ENCODE data around the gene AQP2.

Gene AQP2

DNA sequence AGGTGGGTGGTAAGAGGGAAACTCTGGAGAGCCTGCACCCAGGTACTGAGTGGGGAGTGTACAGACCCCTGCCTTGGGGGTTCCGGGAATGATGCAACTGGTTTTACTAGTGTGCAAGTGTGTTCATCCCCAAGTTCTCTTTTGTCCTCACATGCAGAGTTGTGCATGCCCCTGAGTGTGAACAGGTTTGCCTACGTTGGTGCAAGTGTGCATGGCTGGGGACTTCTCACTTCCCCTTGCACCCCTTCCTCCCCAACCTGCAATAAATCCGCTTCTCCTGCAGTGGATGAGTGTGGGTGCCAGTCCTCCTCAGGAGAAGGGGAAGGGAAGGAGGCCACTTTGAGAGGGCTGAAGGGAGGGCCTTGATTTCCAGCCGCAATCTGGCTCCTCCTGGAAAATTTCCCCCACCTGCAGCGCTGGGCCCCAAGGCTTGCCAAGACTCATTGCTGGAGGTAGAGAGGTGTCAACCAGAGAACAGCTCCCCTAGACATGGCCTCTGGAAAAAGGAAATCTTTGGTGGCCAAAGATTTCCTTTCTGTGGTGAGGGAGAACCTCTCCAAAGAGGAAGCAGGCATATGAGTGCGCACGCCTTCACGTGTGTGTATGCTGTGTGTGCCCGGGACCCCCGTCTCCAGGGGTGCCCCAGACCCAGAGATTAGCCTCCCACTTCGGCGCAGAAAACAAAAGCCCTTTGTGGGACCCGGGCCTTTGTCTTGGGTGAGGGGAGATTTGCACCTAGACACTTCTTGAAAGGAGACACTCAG, 5.5 kb downstream of the AQP2 start:
- DNase-seq (ENCODE audit: low spot score): no peak

DNA sequence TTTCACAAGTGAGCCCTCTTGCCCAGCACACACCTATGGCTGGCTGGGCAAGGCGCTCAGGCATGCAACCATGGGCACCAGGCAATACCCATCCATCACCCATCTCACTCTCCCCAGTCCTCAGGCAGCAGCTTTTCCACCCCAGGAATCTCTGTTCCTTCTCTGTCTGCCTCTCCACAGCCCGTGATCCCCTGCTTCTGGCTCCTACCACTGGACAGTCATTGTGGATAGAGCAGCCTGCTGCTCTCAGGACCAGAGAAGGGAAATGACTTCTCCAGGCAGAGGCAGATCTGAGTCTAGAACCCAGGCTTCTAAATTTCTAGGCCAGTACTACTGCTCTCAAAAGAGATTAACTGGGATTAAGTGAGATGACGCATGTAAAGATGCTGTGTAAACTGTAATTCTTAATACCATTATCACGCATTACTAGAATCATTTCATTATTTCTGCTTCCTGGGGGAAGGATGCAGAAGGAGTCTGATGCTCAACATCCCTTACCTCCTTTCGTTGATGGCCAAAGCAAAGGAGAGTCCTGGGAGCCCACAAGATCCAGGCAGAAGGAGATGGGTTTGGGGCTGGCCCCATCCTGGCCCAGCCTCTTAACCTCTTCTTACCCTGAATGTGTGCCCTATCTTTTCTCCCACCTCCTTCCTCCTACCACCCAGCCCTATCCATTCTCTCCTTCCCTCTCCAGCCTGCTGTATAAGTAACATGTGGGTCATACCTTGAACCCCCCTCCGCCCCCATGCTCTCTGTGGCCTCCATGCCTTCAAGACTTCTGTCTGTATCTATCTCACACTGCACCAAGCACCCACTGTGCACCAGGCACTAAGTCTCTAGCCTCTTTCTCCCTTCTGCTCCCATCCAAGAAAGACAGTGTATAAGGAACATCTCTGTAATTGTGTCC, 6.4 kb downstream of the AQP2 start:
- DNase-seq (ENCODE audit: low spot score): no peak

DNA sequence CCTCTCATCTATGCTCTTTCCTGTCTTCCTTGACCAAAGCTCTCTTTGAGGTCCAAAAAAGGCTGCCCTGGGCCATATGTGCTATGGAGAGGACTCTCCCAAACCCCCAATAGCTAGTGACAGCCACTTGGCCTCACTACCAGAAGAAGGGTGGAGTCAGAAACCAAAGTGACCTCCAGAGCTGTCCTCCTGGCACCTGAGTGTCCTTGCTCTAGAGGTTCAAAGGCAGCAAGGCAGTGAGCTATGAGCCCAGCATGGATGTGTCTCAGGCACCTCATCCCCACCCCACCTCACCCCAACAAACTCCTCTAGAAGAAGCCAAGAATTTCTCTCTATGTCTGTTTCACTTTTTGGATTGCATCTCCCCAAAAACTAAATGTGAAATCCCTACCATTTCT, 7.0 kb downstream of the AQP2 start:
- no peak for DNase-seq (ENCODE audit: low spot score)

DNA sequence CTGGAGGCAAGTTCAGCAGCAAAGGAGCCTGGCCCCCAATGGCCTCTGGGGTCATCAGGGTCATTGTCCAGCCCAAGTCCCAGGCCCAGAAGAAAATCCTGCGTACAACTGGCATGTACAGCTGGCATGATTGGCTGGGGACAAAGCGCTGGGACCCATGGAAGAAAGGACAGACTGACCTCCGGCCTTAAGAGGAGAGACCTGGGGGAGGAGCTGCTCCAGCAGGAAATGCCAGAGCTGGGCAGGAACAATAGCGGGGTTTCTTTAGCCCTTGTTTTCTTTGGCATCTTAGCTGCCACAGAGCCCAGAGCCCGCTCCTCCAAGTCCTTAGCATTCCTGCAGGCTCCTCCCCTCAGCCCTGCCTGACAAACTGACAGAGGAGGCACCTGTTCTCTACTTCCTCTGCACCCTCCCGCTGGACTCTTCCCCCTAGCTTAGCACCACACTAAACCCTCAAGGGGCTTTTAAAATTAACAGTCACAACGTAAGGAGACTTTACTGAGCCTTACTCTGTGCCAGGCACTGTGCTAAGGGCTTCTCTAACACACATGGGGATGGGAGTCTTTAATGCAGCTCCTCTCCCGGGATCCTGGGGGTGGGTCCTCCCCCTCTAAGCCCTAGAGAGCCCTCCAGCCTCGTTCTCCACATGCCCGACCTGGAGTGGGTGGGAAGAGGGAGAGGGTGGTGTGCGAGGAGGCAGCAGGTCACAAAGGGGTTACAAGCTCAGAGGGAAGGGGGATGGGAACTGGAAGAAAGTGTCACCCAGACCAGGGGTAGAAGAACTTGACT, 9.3 kb downstream of the AQP2 start:
- DNase-seq (ENCODE audit: low spot score): peak; percentile 43

DNA sequence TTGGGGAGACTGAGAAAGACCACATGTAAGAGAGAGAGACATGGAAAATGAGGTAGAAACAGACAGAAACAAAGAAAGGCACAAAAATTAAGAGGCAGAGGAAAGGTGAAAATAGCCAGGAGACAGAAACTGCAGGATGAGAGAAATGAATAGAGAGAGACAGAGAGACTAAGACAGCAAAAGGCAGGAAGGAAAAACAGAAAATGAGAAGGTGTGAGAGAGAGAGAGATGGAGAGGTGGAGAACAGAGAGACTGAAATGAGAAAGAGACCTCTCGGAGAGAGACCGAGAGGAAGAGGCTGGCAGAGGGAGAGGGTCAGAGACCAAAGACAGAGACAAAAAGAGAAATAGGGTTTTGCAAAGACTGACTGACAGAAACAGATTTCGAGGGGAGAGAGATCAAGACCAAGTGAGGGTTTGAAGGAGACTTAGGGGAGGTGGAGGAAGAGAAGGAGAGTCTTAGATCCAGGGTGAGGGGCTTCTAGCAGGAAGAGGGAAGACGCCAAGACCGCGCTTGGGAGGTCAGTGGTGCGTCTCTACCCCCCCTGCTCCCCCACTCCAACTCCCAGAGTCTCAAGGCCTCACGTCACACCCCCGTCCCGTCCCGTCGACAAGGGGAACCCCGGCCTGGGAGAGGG, 10.1 kb downstream of the AQP2 start:
- no peak for DNase-seq (ENCODE audit: low spot score)

DNA sequence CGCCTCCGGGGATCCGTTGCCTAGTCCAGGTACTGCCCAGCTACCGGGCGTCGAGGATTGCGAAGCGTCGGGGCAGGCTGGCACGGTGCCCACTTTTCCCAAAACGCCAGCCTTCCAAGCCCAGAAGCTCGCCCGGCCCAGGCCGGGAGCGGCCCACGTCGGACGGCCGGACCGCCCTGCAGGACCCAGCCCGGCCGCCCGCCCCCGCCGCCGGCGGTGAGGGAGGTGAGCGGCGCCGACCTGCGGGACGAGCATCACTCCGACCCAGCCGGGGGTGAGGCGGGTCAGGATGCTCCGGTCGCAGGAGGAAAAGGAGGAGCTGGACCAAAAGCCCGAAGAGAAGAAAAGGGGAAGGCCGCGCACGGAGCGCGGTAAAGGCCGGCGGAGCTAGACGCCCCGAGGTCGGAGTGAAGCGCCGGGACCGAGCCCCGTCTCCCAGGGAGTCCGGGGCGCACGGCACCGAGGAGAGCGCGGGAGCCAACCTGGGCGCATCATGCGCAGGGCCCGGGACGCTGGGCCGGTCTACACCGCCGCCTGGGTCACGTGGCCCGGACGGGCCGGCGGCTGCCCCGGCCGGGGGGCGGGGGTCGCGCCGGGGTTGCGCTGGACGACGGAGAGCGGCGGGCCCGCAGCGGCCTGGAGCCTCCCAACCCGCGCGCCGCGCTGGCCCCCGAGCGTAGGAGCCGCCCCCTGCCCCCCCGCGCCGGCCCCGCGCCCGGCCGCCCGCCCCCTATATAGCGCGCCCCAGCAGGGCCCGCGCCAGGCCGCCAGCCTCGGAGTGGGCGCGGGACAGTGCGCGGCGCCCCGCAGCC, 10.8 kb downstream of the AQP2 start, which contains the start of gene AQP5:
TSS of gene AQP5 (plus strand) at position 762 of the 812 bp plus-strand sequence. CDS start 146 bp downstream, outside the sequence.
- peak; percentile 32 for DNase-seq (ENCODE audit: low spot score)

DNA sequence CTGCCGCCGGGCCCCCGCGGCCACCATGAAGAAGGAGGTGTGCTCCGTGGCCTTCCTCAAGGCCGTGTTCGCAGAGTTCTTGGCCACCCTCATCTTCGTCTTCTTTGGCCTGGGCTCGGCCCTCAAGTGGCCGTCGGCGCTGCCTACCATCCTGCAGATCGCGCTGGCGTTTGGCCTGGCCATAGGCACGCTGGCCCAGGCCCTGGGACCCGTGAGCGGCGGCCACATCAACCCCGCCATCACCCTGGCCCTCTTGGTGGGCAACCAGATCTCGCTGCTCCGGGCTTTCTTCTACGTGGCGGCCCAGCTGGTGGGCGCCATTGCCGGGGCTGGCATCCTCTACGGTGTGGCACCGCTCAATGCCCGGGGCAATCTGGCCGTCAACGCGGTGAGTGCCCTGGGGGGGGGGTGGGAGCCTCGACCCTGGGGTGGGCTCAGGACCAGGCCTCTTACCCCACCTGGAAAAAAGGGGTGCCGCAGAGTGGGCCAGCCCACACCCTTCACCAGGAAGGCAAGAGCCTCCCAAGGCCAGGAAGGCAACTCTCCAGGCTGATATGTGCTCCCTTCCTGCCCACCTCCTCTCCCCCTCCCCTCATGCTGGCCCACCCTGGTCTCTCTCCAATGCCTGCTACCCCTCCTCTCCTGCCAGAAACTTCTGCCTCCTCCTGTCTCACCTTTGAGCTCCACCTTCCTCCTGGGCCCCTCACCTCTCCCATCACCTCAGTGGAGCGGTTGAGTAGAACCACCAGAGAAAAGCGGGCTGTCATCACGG, 11.6 kb downstream of the AQP2 start:
- DNase-seq (ENCODE audit: low spot score): no peak

DNA sequence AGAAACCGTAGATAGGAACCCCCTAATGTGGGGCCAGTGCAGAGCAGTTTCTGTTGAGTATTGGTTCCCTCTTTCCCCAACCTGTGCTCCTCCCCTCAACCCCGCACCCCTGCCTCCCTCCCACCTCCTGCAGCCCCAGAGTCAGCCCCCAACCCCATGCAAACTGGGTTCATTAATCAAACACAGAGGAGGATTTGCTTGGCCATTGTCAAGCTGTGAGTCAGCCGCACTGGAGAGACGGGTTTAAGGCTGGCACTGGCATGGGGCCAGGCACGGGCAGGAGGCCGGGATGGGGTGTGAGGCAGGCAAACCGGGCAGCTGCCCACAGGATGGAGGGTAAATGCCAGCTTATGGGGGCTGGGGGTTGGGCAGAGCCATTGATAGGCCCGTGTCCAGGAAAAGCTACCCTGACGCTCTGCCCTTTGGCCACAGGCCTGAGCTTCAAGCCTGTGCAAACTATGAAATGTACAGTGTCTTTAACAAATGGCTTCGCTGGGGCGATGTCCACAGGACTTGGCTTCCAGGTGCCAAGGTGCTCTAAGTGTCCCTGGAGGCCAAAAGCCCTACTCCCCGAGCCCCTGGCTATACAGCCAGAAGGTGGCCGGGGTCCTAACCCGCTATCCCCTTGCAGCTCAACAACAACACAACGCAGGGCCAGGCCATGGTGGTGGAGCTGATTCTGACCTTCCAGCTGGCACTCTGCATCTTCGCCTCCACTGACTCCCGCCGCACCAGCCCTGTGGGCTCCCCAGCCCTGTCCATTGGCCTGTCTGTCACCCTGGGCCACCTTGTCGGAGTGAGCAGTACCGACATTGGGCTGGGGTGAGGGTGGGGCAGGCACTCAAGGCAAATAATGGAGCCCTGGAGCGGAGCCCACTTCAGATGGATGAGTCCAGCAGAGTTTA, 12.6 kb downstream of the AQP2 start:
- no peak for DNase-seq (ENCODE audit: low spot score)

DNA sequence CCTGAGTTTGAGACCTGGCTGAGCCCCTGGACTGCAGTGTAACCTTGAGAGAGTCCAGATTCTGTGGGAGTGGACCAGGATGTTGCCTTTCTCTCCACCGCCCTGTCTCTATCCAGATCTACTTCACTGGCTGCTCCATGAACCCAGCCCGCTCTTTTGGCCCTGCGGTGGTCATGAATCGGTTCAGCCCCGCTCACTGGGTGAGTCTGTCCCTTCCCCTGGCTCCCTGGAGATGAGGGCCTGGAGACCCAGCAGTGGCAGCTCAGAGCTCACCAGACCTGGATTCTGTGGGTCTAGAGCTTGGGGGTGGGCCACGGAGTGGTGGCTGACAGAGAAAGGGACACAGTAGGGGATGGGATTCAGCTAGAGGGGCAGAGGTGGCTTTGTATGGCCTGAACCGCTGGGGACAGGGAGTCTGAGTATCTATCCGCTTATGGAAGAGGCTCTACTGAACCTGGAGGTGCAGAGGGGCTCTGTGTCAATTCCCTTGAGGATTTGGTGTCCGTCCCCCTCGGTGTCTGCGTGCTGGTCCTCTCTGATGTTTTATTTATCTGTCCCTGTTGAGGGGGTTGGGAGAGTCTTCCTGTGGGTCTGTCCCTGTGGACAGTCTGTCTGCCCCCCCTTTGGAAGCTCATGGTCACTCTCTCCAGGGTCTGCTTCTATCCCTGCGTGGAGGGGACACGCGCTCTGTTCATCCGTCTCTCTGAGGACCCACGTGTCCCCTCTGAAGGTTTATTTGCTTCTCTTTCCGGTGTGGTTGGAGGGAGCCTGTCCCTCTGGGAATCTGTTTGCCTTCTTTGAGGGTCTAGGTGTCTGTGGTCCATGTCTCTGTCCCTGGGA, 13.7 kb downstream of the AQP2 start:
- DNase-seq (ENCODE audit: low spot score): no peak

DNA sequence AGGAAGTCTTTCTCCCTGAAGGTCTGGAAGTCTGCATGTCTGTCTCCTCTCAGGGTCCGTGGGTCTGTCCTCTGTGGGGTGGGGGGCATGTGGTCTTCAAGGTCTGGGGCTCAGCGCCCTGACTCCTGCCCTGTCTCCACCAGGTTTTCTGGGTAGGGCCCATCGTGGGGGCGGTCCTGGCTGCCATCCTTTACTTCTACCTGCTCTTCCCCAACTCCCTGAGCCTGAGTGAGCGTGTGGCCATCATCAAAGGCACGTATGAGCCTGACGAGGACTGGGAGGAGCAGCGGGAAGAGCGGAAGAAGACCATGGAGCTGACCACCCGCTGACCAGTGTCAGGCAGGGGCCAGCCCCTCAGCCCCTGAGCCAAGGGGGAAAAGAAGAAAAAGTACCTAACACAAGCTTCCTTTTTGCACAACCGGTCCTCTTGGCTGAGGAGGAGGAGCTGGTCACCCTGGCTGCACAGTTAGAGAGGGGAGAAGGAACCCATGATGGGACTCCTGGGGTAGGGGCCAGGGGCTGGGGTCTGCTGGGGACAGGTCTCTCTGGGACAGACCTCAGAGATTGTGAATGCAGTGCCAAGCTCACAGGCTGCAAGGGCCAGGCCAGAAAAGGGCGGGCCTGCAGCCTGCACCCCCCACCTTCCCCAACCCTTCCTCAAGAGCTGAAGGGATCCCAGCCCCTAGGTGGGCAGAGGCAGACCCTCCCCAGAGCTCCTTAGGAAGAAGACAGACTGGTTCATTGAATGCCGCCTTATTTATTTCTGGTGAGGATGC, 14.5 kb downstream of the AQP2 start:
- DNase-seq (ENCODE audit: low spot score): no peak

DNA sequence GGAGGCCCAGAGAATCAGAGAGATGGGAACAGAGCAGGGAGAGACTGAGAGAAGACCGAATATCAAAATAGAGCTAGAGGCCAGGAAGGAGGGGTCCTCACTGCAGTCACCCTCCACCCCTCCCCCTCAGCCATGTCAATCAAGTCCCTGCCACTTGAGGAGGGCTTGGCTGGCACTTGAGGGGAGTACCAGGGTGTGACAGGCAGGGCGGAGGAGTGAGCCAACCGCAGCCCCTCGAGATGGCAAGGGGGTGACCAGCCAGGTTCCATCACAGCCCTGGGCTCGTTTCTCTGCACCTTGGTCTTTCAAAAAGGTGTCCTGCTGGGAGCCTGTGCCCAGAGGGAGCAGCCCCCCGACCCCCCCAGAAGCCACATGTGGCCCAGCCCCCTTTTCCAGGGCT, 15.3 kb downstream of the AQP2 start:
- DNase-seq (ENCODE audit: low spot score): no peak

DNA sequence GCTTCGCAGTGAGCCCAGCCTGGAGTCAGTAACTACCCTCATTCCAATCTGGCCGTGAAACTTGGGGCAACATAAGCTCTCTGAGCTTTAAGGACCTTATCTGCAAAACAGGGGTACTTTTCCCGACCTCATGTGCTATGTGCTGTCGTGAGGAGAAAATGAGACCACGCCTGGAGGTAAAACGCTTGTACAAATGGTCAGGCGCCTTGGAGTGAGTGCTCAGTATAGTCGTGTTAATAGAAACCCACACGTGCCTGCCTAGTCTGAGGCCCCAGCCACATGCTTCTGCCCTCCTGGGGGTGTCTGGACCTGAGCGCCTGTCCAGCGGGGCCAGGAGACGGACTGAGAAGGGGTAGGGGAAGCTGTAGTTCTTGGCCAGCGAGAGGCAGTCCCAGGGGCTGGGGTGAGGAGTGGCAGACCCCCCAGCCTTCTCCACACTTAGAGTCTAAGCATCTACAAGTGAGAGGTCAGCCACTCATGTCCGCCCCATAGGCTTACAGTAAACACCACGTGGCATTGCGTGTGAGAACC, 16.0 kb downstream of the AQP2 start:
- DNase-seq (ENCODE audit: low spot score): no peak

DNA sequence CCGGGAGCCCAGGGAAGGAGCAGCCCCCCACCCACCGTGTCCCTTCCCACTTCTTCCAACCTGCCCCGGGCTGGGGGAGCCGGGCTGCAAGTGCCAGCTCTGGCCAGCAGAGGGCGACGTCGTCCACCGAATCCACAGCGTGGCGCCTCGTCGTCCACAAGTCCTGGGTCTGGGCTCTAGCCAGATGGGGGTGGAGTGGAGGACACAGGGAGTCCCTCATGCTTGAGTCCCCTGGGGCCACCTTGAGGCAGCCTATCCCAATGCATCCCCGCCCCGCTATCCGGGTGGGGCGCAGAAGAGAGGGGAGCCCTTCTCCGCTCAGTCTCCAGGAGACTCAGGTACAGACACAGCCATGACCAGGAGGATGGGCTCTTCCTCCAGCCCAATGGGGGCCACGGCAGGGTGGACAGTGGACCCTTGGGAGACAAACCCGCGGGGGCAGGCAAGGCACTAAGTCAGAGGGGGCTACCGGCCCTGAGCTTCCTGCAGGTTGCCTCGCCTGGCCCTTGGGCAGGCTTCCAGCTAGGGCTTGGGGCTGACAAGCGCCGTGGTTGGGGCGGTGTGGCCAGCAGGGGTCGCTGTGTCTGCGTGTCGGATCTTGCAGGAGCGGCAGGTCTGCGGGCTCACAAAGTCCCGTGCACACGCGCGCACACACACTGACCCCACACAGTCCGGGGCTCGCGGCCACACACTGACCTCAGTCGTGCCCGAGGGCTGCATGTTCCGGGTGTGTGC, 16.7 kb downstream of the AQP2 start:
- DNase-seq (ENCODE audit: low spot score): peak; percentile 93

DNA sequence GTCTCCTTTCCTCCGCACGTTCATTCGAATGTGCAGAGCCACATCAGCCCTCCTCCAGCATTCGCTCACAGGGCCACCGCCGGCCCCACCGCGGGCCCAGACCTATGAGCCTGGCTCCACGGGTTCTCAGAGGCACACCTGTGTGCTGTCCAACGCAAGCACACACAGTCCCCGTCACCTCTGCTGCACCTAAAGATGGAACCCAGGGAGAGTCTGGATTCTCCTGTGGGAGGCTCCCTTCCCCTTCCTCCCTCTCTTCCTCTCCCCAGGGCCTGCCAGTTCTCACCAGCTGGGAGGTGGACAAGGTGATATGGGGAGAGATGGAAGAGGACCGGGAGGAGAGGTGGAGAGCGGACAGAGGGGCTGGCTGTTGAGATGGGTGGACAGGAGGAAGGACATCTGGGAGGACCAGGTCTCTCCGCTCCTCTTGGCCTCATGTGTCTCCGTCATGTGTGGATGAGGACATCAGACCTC, 17.3 kb downstream of the AQP2 start:
- DNase-seq (ENCODE audit: low spot score): no peak

DNA sequence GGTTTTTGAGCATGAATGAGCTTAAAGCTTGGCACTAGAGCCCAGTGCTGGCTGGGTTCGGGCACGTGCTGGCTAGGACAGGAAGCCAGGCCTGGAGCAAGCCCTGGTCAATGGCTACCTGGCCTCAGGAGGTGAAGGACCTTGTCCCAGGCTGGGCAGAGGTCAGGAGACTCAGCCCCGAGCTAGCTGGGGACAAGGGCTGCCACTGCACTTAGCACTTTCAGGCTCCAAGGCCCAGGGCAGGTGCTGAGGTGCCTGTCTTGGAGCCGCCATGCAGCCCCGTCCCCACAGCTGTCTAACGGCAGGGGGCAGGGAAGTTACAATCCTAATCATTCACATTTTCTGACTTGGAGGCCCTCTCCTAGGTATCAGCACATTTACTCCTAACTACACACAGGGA, 17.9 kb downstream of the AQP2 start:
- no peak for DNase-seq (ENCODE audit: low spot score)

DNA sequence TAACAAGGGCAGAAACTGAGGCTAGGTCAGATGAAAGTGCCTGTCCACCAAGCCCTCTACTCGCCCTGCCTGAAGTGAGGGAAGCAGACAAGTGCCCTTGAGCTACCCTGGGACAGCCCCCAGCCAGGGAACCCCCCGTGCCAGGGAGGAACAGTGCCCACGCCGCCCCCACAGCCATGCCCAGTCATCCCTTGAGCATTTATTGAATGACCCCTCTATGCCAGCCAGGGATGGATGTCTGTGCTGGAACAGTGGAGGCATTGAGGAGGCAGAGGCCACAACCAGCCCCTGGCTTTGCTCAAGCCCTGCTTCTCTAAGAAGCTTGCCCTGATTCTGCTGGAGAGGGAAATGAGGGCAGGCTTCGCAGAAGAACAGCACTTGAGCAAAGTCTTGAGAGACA, 18.5 kb downstream of the AQP2 start:
- DNase-seq (ENCODE audit: low spot score): no peak

All from AG20443 (cell line).